ENCODE results near the gene WARS2.
"Not testable (repeated sequence)": the region's sequence is repeated elsewhere in the genome, so short reads cannot be mapped to it uniquely, and the experiment has no call there.

The WARS2 gene

GRCh38 chr1:119141020-119141424 lies 569 bp upstream of the WARS2 start:
- Histone ChIP-seq H3K36me3 (ENCODE audit: insufficient read depth, low read length) (no peaks in the 10 kb centered on the region), H3K27me3 (ENCODE audit: insufficient read depth, low read length) (no peaks in the 10 kb centered on the region), H3K4me1 (ENCODE audit: control insufficient read depth, insufficient read depth, low read length, unreplicated experiment) (peaks cover 36% of the 10 kb centered on the region), H2AFZ (ENCODE audit: low read length, unreplicated experiment) (peak overlapping the region; percentile 87), H3K4me3 (ENCODE audit: low read depth, low read length) (peak overlapping the region; percentile 83), H3K27ac (ENCODE audit: low read depth, low read length) (peak overlapping the region; percentile 96), H3K79me2 (ENCODE audit: control insufficient read depth, insufficient read depth, low read length, unreplicated experiment) (peaks cover 32% of the 10 kb centered on the region)

- Histone ChIP-seq H2AFZ (ENCODE audit: low read length, unreplicated experiment) (peak overlapping the region; percentile 54), H3K27ac (ENCODE audit: low read depth, low read length) (peak overlapping the region; percentile 96), H3K27me3 (ENCODE audit: insufficient read depth, low read length) (no peaks in the 10 kb centered on the region), H3K4me1 (ENCODE audit: control insufficient read depth, insufficient read depth, low read length, unreplicated experiment) (peaks cover 38% of the 10 kb centered on the region), H3K4me3 (ENCODE audit: low read depth, low read length) (peak overlapping the region; percentile 83), H3K79me2 (ENCODE audit: control insufficient read depth, insufficient read depth, low read length, unreplicated experiment) (peaks cover 35% of the 10 kb centered on the region), H3K36me3 (ENCODE audit: insufficient read depth, low read length) (no peaks in the 10 kb centered on the region)
Observed at GRCh38 chr1:119139857-119140176, 636 bp downstream of the WARS2 start.

GRCh38 chr1:119139403-119139802 lies 1.1 kb downstream of the WARS2 start:
- Histone ChIP-seq H3K27ac (ENCODE audit: low read depth, low read length) (peak overlapping the region; percentile 96), H3K4me3 (ENCODE audit: low read depth, low read length) (peak overlapping the region; percentile 83), H3K79me2 (ENCODE audit: control insufficient read depth, insufficient read depth, low read length, unreplicated experiment) (peaks cover 39% of the 10 kb centered on the region), H3K27me3 (ENCODE audit: insufficient read depth, low read length) (no peaks in the 10 kb centered on the region), H3K4me1 (ENCODE audit: control insufficient read depth, insufficient read depth, low read length, unreplicated experiment) (peaks cover 42% of the 10 kb centered on the region), H3K36me3 (ENCODE audit: insufficient read depth, low read length) (no peaks in the 10 kb centered on the region), H2AFZ (ENCODE audit: low read length, unreplicated experiment) (peak overlapping the region; percentile 54)

- no peaks in the 10 kb centered on the region for H3K27me3 ChIP-seq (ENCODE audit: insufficient read depth, low read length)
- peaks cover 39% of the 10 kb centered on the region for H3K79me2 ChIP-seq (ENCODE audit: control insufficient read depth, insufficient read depth, low read length, unreplicated experiment)
- peaks cover 48% of the 10 kb centered on the region for H3K4me1 ChIP-seq (ENCODE audit: control insufficient read depth, insufficient read depth, low read length, unreplicated experiment)
- no peak overlapping the region for H3K27ac ChIP-seq (ENCODE audit: low read depth, low read length)
- H3K4me3 ChIP-seq (ENCODE audit: low read depth, low read length): no peak overlapping the region
- H3K36me3 ChIP-seq (ENCODE audit: insufficient read depth, low read length): no peaks in the 10 kb centered on the region
- no peak overlapping the region for H2AFZ ChIP-seq (ENCODE audit: low read length, unreplicated experiment)
Observed at GRCh38 chr1:119136401-119136800, 4.1 kb downstream of the WARS2 start.

- Histone ChIP-seq H3K27me3 (ENCODE audit: insufficient read depth, low read length) (no peaks in the 10 kb centered on the region), H3K4me1 (ENCODE audit: control insufficient read depth, insufficient read depth, low read length, unreplicated experiment) (peaks cover 37% of the 10 kb centered on the region), H3K79me2 (ENCODE audit: control insufficient read depth, insufficient read depth, low read length, unreplicated experiment) (peaks cover 27% of the 10 kb centered on the region), H3K4me3 (ENCODE audit: low read depth, low read length) (no peak overlapping the region), H3K27ac (ENCODE audit: low read depth, low read length) (no peak overlapping the region; the same call in 1 of the 2 replicates), H2AFZ (ENCODE audit: low read length, unreplicated experiment) (no peak overlapping the region), H3K36me3 (ENCODE audit: insufficient read depth, low read length) (no peaks in the 10 kb centered on the region)
Observed at GRCh38 chr1:119133987-119134386, 6.5 kb downstream of the WARS2 start.

GRCh38 chr1:119132179-119132578 lies 8.3 kb downstream of the WARS2 start:
- no peaks in the 10 kb centered on the region for H3K36me3 ChIP-seq (ENCODE audit: insufficient read depth, low read length)
- peaks cover 24% of the 10 kb centered on the region for H3K4me1 ChIP-seq (ENCODE audit: control insufficient read depth, insufficient read depth, low read length, unreplicated experiment)
- no peak overlapping the region for H2AFZ ChIP-seq (ENCODE audit: low read length, unreplicated experiment)
- no peak overlapping the region for H3K4me3 ChIP-seq (ENCODE audit: low read depth, low read length)
- H3K27ac ChIP-seq (ENCODE audit: low read depth, low read length): no peak overlapping the region
- H3K79me2 ChIP-seq (ENCODE audit: control insufficient read depth, insufficient read depth, low read length, unreplicated experiment): peaks cover 13% of the 10 kb centered on the region
- no peaks in the 10 kb centered on the region for H3K27me3 ChIP-seq (ENCODE audit: insufficient read depth, low read length)

- no peak overlapping the region for H2AFZ ChIP-seq (ENCODE audit: low read length, unreplicated experiment)
Observed at GRCh38 chr1:119125874-119126273, 14.6 kb downstream of the WARS2 start.

GRCh38 chr1:119124764-119125163 lies 15.7 kb downstream of the WARS2 start:
- Histone ChIP-seq H3K36me3 (ENCODE audit: insufficient read depth, low read length) (no peaks in the 10 kb centered on the region), H3K79me2 (ENCODE audit: control insufficient read depth, insufficient read depth, low read length, unreplicated experiment) (no peaks in the 10 kb centered on the region), H3K4me3 (ENCODE audit: low read depth, low read length) (no peak overlapping the region), H3K27me3 (ENCODE audit: insufficient read depth, low read length) (no peaks in the 10 kb centered on the region), H2AFZ (ENCODE audit: low read length, unreplicated experiment) (no peak overlapping the region), H3K27ac (ENCODE audit: low read depth, low read length) (no peak overlapping the region), H3K4me1 (ENCODE audit: control insufficient read depth, insufficient read depth, low read length, unreplicated experiment) (no peaks in the 10 kb centered on the region)

More at GRCh38 chr1:119125874-119126273, 14.6 kb downstream of the WARS2 start:
- no peaks in the 10 kb centered on the region for H3K36me3 ChIP-seq (ENCODE audit: insufficient read depth, low read length)
- H3K4me3 ChIP-seq (ENCODE audit: low read depth, low read length): no peak overlapping the region
- H3K4me1 ChIP-seq (ENCODE audit: control insufficient read depth, insufficient read depth, low read length, unreplicated experiment): no peaks in the 10 kb centered on the region
- H3K27ac ChIP-seq (ENCODE audit: low read depth, low read length): no peak overlapping the region
- H3K27me3 ChIP-seq (ENCODE audit: insufficient read depth, low read length): no peaks in the 10 kb centered on the region
- H3K79me2 ChIP-seq (ENCODE audit: control insufficient read depth, insufficient read depth, low read length, unreplicated experiment): no peaks in the 10 kb centered on the region

- not testable (repeated sequence) for H3K4me3 ChIP-seq (ENCODE audit: low read depth, low read length); H3K36me3 ChIP-seq (ENCODE audit: insufficient read depth, low read length); H3K27ac ChIP-seq (ENCODE audit: low read depth, low read length); H2AFZ ChIP-seq (ENCODE audit: low read length, unreplicated experiment); H3K27me3 ChIP-seq (ENCODE audit: insufficient read depth, low read length); H3K79me2 ChIP-seq (ENCODE audit: control insufficient read depth, insufficient read depth, low read length, unreplicated experiment); H3K4me1 ChIP-seq (ENCODE audit: control insufficient read depth, insufficient read depth, low read length, unreplicated experiment)
Observed at GRCh38 chr1:119121872-119122271, 18.6 kb downstream of the WARS2 start.

GRCh38 chr1:119116725-119117124 lies 23.7 kb downstream of the WARS2 start:
- Histone ChIP-seq H3K4me3 (ENCODE audit: low read depth, low read length) (no peak overlapping the region), H2AFZ (ENCODE audit: low read length, unreplicated experiment) (no peak overlapping the region), H3K79me2 (ENCODE audit: control insufficient read depth, insufficient read depth, low read length, unreplicated experiment) (peaks cover 3% of the 10 kb centered on the region), H3K36me3 (ENCODE audit: insufficient read depth, low read length) (no peaks in the 10 kb centered on the region), H3K27ac (ENCODE audit: low read depth, low read length) (no peak overlapping the region), H3K27me3 (ENCODE audit: insufficient read depth, low read length) (no peaks in the 10 kb centered on the region), H3K4me1 (ENCODE audit: control insufficient read depth, insufficient read depth, low read length, unreplicated experiment) (no peaks in the 10 kb centered on the region)

- Histone ChIP-seq H3K4me3 (ENCODE audit: low read depth, low read length) (no peak overlapping the region), H3K36me3 (ENCODE audit: insufficient read depth, low read length) (no peaks in the 10 kb centered on the region), H3K4me1 (ENCODE audit: control insufficient read depth, insufficient read depth, low read length, unreplicated experiment) (no peaks in the 10 kb centered on the region), H3K27ac (ENCODE audit: low read depth, low read length) (no peak overlapping the region), H3K27me3 (ENCODE audit: insufficient read depth, low read length) (no peaks in the 10 kb centered on the region), H2AFZ (ENCODE audit: low read length, unreplicated experiment) (no peak overlapping the region), H3K79me2 (ENCODE audit: control insufficient read depth, insufficient read depth, low read length, unreplicated experiment) (peaks cover 3% of the 10 kb centered on the region)
Observed at GRCh38 chr1:119115736-119116135, 24.7 kb downstream of the WARS2 start.
